CD14-positive monocyte (primary cell): Measurements from ENCODE around the gene PELI1. TPM values are rescaled to one million over a fixed set of nuclear protein-coding genes. Genes with fewer than 3 reads are reported as not detected.

Source experiments
- DNase-seq, 3 donors: peaks; one replicate each; pipeline ENCODE4 v3.0.0-alpha.2; 2011 to 2022
- H2AFZ ChIP-seq: 2 replicates; pipeline ENCODE4 v1.6.0; 2012; ENCODE audit warnings: mild to moderate bottlenecking, low read depth, low read length, inconsistent platforms; ENCODE audit not compliant: insufficient read depth, poor library complexity, severe bottlenecking
- H3K27ac ChIP-seq, 2 donors: 1 replicate in 1 of 2; 2 replicates in 1 of 2; pipeline ENCODE4 v1.5.1; 2012 to 2013; ENCODE audit warnings: low read length in 2 of 2, control low read depth in 1 of 2, inconsistent platforms in 1 of 2, low read depth in 1 of 2, mild to moderate bottlenecking in 1 of 2
- H3K27me3 ChIP-seq, 2 donors: one replicate each; pipeline versions ENCODE4 v1.6.0 to v1.6.1; 2011 to 2013; ENCODE audit warnings: low read length in 2 of 2; ENCODE audit not compliant: control insufficient read depth in 2 of 2, insufficient read depth in 2 of 2
- H3K36me3 ChIP-seq, 2 donors: replicated peaks in 1 of 2; 1 replicate in 1 of 2; 2 replicates in 1 of 2; pipeline versions ENCODE4 v1.5.1 to v1.6.1; 2012 to 2013; ENCODE audit warnings: low read length in 2 of 2, control low read depth in 1 of 2, inconsistent platforms in 1 of 2, mild to moderate bottlenecking in 1 of 2; ENCODE audit not compliant: insufficient read depth in 2 of 2, control insufficient read depth in 1 of 2
- H3K4me1 ChIP-seq, 2 donors: 1 replicate in 1 of 2; 2 replicates in 1 of 2; pipeline versions ENCODE4 v1.5.1 to v1.6.1; 2012 to 2013; ENCODE audit warnings: low read length in 2 of 2, control low read depth in 1 of 2, inconsistent platforms in 1 of 2, mild to moderate bottlenecking in 1 of 2, moderate library complexity in 1 of 2; ENCODE audit not compliant: insufficient read depth in 2 of 2, control insufficient read depth in 1 of 2
- H3K4me2 ChIP-seq: replicated peaks from 2 replicates; pipeline ENCODE3; 2012; ENCODE audit warnings: low read length, moderate library complexity, mild to moderate bottlenecking; ENCODE audit not compliant: poor library complexity, severe bottlenecking; ENCODE audit errors: extremely low read depth
- H3K4me3 ChIP-seq, 3 experiments: fragments of 200-600 bp in 1 of 3; sonication (generic) in 1 of 3; replicated peaks in 1 of 3; 1 replicate in 2 of 3; 2 replicates in 1 of 3; pipeline ENCODE4 v1.5.1; 2011 to 2013; ENCODE audit warnings: low read length in 3 of 3, mild to moderate bottlenecking in 3 of 3, control low read depth in 2 of 3, low read depth in 2 of 3, inconsistent platforms in 1 of 3, moderate library complexity in 1 of 3
- H3K79me2 ChIP-seq: 2 replicates; pipeline ENCODE4 v1.6.0; 2012; ENCODE audit warnings: mild to moderate bottlenecking, control low read depth, inconsistent platforms, low read length, moderate library complexity; ENCODE audit not compliant: insufficient read depth
- H3K9ac ChIP-seq: 2 replicates; pipeline ENCODE4 v1.6.0; 2017; ENCODE audit warnings: low read length, mild to moderate bottlenecking; ENCODE audit not compliant: insufficient read depth, poor library complexity, severe bottlenecking
- H3K9me3 ChIP-seq, 2 donors: replicated peaks in 1 of 2; 1 replicate in 1 of 2; 2 replicates in 1 of 2; pipeline versions ENCODE4 v1.5.1 to v1.6.1; 2012 to 2013; ENCODE audit warnings: low read length in 2 of 2, control low read depth in 1 of 2; ENCODE audit not compliant: control insufficient read depth in 1 of 2, insufficient read depth in 1 of 2
- H4K20me1 ChIP-seq: 2 replicates; pipeline ENCODE4 v1.6.0; 2012; ENCODE audit warnings: mild to moderate bottlenecking, low read length, control low read depth, moderate library complexity; ENCODE audit not compliant: insufficient read depth
- H3K27ac Mint-ChIP-seq, 7 donors: one replicate each; pipeline ENCODE4 v1.8.0; 2020; ENCODE audit warnings: mild to moderate bottlenecking in 7 of 7, mixed read lengths in 7 of 7, moderate library complexity in 6 of 7, inconsistent platforms in 2 of 7
- H3K27me3 Mint-ChIP-seq, 3 donors: one replicate each; pipeline ENCODE4 v1.8.0; 2021 to 2022; ENCODE audit warnings: low read depth in 3 of 3, mild to moderate bottlenecking in 3 of 3, mixed read lengths in 3 of 3, moderate library complexity in 3 of 3, inconsistent platforms in 1 of 3
- H3K36me3 Mint-ChIP-seq, 2 donors: one replicate each; pipeline ENCODE4 v1.8.0; 2020; ENCODE audit warnings: mixed read lengths in 2 of 2, inconsistent platforms in 1 of 2, mild to moderate bottlenecking in 1 of 2
- H3K4me1 Mint-ChIP-seq: one replicate; pipeline ENCODE4 v1.8.0; 2020; ENCODE audit warnings: mild to moderate bottlenecking, mixed read lengths
- H3K4me3 Mint-ChIP-seq, 2 donors: one replicate each; pipeline ENCODE4 v1.8.0; 2020; ENCODE audit warnings: mild to moderate bottlenecking in 2 of 2, mixed read lengths in 2 of 2, moderate library complexity in 1 of 2
- H3K9me3 Mint-ChIP-seq, 7 donors: one replicate each; pipeline ENCODE4 v1.8.0; 2020 to 2022; ENCODE audit warnings: mixed read lengths in 7 of 7, mild to moderate bottlenecking in 6 of 7, moderate library complexity in 6 of 7, inconsistent platforms in 2 of 7
- WGBS: methylation state at CpG from one replicate; pipeline ENCODE4 v1.1.5; 2013; ENCODE audit warnings: missing lambda C conversion rate; ENCODE audit not compliant: insufficient coverage; 5-methylcytosine and 5-hydroxymethylcytosine counted together
- intact Hi-C, 2 donors: fragments of 100-400 bp; cut with micrococcal nuclease; formaldehyde crosslinking; loops; one replicate each; pipeline versions ENCODE4 v1.15.0 to v1.15.1; 2023
- polyA plus RNA-seq, 3 donors: library from polyadenylated mRNA; depleted of rRNA in 1 of 3; unstranded in 2 of 3; stranded (reverse) in 1 of 3; fragments of 300-500 nt in 2 of 3; fragments of >200 nt in 1 of 3; fragmentation: Illumina TruSeq in 2 of 3; gene quantifications; 1 replicate in 2 of 3; 2 replicates in 1 of 3; pipeline ENCODE4 v1.2.3, GENCODE V29; 2012 to 2021
- TF ChIP-seq, protein P1 (sequence below): fragments of 200-600 bp; IDR thresholded peaks from one replicate; pipeline ENCODE4 v1.8.0; 2022; ENCODE audit warnings: antibody characterized with exemption, mild to moderate bottlenecking

The PELI1 gene
- polyA plus RNA-seq, 3 donors, result 44.7 to 106 (median 53.6) TPM

DNA sequence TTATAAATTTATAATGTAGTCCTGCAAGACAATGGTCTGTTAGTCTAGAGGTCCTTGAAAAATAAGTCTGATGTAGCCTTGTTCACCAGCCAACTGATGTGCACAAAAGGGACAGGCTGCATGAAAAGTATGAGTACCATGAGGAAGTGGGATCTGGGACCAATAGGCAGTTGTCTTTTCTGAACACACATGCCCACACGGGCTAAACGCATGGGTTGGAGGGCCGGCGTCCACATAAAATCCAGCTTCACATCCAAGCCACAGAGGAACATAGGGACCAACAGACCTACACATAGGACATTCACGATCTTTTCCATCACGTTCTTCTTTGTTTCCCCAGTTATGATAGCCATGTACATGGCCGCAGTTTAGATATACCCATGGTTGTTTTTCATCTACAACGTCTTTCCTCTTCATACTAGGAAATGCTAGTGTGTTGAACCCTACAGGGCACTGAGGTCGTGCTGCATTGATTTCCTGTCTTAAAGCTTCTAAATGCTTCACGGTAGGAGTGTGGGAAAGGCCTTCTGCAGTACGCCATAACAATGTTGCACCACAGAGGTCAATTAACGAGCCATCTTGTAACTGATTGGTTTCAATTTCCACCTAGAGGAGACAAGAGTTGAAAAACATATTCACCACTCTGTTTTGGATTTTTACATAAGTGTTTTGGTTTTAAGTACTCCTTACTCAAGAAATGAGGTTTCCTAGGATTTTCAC is 49.4 kb downstream of the PELI1 start:
- peaks cover 0 to 2% (median 0%) of the 10 kb centered on the region in 7 donors for H3K9me3 Mint-ChIP-seq
- peaks cover 3% of the 10 kb centered on the region for H3K4me1 Mint-ChIP-seq
- Histone ChIP-seq H3K79me2 (no peaks in the 10 kb centered on the region), H3K36me3 (peaks cover 86 to 92% of the 10 kb centered on the region in 2 donors), H3K4me2 (no peak overlapping the region), H2AFZ (no peak overlapping the region), H3K9ac (no peak overlapping the region), H3K4me3 (no peak overlapping the region), H3K27me3 (no peaks in the 10 kb centered on the region), H3K27ac (no peak overlapping the region), H3K9me3 (no peaks in the 10 kb centered on the region), H4K20me1 (peaks cover 97% of the 10 kb centered on the region), H3K4me1 (no peaks in the 10 kb centered on the region)
- no peak for DNase-seq
- peak overlapping the region in 1 of 7 donors; percentile 64 for H3K27ac Mint-ChIP-seq
- no peak overlapping the region for H3K4me3 Mint-ChIP-seq
- H3K36me3 Mint-ChIP-seq, result peaks cover 78 to 94% of the 10 kb centered on the region in 2 donors
- H3K27me3 Mint-ChIP-seq, result no peaks in the 10 kb centered on the region
- 100% methylated on average over 3 of the region's 12 CpGs for WGBS
- TF ChIP-seq, protein P1, sequence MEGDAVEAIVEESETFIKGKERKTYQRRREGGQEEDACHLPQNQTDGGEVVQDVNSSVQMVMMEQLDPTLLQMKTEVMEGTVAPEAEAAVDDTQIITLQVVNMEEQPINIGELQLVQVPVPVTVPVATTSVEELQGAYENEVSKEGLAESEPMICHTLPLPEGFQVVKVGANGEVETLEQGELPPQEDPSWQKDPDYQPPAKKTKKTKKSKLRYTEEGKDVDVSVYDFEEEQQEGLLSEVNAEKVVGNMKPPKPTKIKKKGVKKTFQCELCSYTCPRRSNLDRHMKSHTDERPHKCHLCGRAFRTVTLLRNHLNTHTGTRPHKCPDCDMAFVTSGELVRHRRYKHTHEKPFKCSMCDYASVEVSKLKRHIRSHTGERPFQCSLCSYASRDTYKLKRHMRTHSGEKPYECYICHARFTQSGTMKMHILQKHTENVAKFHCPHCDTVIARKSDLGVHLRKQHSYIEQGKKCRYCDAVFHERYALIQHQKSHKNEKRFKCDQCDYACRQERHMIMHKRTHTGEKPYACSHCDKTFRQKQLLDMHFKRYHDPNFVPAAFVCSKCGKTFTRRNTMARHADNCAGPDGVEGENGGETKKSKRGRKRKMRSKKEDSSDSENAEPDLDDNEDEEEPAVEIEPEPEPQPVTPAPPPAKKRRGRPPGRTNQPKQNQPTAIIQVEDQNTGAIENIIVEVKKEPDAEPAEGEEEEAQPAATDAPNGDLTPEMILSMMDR, result no peak
- intact Hi-C loops, result no loop called here

DNA sequence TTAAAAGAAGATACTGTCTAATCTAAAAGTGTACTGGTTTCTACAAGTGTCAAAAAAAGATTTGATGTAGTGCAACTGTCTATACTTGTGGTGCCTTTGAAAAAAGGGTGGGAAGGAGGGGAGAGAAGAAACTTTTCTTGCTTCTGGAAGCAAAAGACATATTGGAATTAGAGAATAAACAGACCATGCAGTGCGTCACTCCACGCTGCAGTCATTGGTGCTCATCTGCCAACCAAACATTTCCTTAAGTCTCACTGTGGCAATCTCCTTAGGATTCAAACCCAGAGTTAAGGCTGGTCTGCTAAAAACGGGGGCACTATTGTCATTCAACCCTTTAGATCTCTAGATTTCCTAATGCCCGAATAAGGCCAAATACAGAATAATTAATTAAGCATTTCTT is 50.9 kb downstream of the PELI1 start:
- Histone ChIP-seq H3K9ac (no peak overlapping the region), H3K36me3 (peaks cover 72 to 77% of the 10 kb centered on the region in 2 donors)

More for the DNA sequence above, 50.9 kb downstream of the PELI1 start:
- intact Hi-C loops, result no loop called here
- no peaks in the 10 kb centered on the region for H3K79me2 ChIP-seq
- H3K9me3 ChIP-seq, result no peaks in the 10 kb centered on the region
- H3K4me3 ChIP-seq, result no peak overlapping the region
- H3K27me3 ChIP-seq, result no peaks in the 10 kb centered on the region
- DNase-seq, result no peak
- Mint-ChIP-seq H3K36me3 (peaks cover 66 to 82% of the 10 kb centered on the region in 2 donors), H3K4me1 (peaks cover 3% of the 10 kb centered on the region), H3K27ac (no peak overlapping the region), H3K27me3 (no peaks in the 10 kb centered on the region), H3K4me3 (no peak overlapping the region), H3K9me3 (peaks cover 0 to 2% (median 0%) of the 10 kb centered on the region in 7 donors)
- peaks cover 96% of the 10 kb centered on the region for H4K20me1 ChIP-seq
- no peaks in the 10 kb centered on the region for H3K4me1 ChIP-seq
- H3K27ac ChIP-seq, result no peak overlapping the region
- TF ChIP-seq, protein P1, result no peak
- WGBS, result 85% methylated on average over 3 of the region's 4 CpGs
- no peak overlapping the region for H3K4me2 ChIP-seq
- H2AFZ ChIP-seq, result no peak overlapping the region
